HFF-Myc (cell line): ENCODE data around the gene ITGB2.

Experiments
- DNase-seq: peaks from one replicate; pipeline ENCODE4 v3.0.0-alpha.2; 2011; ENCODE audit warnings: low read depth; ENCODE audit errors: extremely low read depth
- H3K4me3 ChIP-seq: replicated peaks from 2 replicates; pipeline ENCODE4 v1.5.1; 2011; ENCODE audit warnings: low read depth, mild to moderate bottlenecking, control low read depth, low read length
- CTCF ChIP-seq: IDR thresholded peaks from 2 replicates; pipeline ENCODE4 v1.5.1; 2012; ENCODE audit warnings: mild to moderate bottlenecking, low read depth, low read length, control low read depth; ENCODE audit errors: missing control alignments

ITGB2 gene

GRCh38 chr21:44892536-44893277 is 28.0 kb downstream of the ITGB2 start:
- TF ChIP-seq CTCF: peak; percentile 97
- H3K4me3 ChIP-seq: no peak overlapping the region
- DNase-seq: no peak

- TF ChIP-seq CTCF: no peak
- DNase-seq: no peak
- no peak overlapping the region for H3K4me3 ChIP-seq
Measured at GRCh38 chr21:44892095-44892494, 28.6 kb downstream of the ITGB2 start.

- no peak overlapping the region for H3K4me3 ChIP-seq
- DNase-seq: no peak
- no peak for TF ChIP-seq CTCF
Measured at GRCh38 chr21:44891631-44892031, 29.1 kb downstream of the ITGB2 start.

GRCh38 chr21:44890961-44891541 is 29.6 kb downstream of the ITGB2 start:
- DNase-seq: no peak

GRCh38 chr21:44890338-44890931 is 30.3 kb downstream of the ITGB2 start:
- no peak for DNase-seq
- no peak for TF ChIP-seq CTCF
- no peak overlapping the region for H3K4me3 ChIP-seq

More at GRCh38 chr21:44890961-44891541, 29.6 kb downstream of the ITGB2 start:
- no peak overlapping the region for H3K4me3 ChIP-seq
- TF ChIP-seq CTCF: no peak

GRCh38 chr21:44889625-44890337 is 30.9 kb downstream of the ITGB2 start:
- no peak for TF ChIP-seq CTCF
- no peak for DNase-seq

More at GRCh38 chr21:44889625-44890337, 30.9 kb downstream of the ITGB2 start:
- H3K4me3 ChIP-seq: no peak overlapping the region
